HG03064 (cell line): Measurements from ENCODE around the gene CASZ1.

Source experiments
- ATAC-seq: cut with Tn5 transposase; IDR thresholded peaks from one replicate; pipeline ENCODE4 v1.9.1; 2021; ENCODE audit warnings: low read depth; ENCODE audit not compliant: unreplicated experiment

The CASZ1 gene

DNA sequence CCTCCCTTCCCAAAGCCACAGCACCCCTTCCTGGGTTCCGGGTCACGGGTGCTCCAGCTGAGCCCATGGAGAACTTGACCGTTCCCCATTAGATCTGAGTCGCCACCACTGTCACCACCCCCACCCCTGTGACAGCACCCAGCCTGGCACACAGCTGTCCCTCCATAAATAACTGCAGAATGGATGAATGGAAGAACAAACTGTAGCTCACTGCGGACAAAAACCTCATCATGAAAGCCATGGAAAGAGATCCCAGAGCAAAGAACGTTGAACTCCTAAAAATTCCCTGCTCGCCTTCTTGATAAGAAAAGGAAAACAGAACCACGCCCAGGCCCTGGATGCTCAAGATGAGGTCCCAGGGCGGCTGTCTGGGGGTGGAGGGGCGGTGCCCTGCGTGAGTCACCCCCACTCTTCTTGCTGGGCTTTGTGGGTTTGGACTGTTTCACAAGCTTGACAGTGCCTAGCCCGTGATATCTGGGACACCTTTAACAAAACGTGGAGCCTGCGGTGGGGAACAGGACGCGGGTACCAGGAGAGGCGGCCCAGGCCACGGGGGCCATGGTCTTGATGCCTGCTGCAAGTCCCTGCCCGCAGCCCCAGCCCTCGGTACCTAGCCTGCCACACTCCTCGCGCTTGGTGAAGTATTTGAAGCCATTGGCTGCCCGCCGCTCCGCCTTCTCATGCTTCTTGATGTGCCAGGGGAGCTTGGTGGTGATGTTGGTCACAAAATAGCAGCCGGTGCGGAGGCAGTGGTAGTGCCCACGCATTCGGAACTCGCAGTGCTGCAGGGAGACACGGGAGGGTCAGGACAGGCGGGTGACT lies 151.9 kb downstream of the CASZ1 start:
- ATAC-seq = no peak

DNA sequence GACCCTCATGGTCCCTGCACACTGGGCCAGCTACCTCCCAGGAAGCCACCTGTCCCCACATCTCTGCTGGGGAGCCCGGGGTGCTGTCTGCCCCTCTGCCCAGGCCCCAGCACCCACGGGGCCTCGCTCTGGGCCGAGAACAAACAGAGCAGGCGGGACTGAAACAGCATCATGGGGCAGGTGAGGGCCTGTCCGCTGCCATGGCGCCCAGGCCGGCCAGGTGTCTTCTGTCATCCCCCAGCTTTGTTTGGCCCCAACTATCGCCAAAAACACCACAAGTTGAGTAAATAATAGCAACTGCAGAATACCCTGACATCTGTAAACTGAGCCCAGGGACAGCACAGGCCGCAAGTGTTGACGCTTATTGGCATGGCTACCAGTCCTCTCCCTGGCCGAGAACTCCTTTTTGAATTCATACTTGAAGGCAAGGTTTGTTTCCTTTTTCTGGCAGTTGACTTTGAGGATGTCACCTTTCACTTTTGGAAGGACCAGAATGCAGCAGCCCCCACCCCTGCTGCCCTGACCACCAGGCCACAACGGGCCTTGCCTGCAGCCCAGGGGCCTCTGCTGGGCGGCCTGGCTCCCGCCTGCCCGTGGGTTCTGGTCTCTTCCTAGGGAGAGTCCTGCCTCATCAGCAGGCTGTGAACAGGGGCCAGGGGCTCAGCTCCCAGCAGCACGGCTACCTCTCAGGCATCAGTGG lies 152.7 kb downstream of the CASZ1 start:
- no peak for ATAC-seq

DNA sequence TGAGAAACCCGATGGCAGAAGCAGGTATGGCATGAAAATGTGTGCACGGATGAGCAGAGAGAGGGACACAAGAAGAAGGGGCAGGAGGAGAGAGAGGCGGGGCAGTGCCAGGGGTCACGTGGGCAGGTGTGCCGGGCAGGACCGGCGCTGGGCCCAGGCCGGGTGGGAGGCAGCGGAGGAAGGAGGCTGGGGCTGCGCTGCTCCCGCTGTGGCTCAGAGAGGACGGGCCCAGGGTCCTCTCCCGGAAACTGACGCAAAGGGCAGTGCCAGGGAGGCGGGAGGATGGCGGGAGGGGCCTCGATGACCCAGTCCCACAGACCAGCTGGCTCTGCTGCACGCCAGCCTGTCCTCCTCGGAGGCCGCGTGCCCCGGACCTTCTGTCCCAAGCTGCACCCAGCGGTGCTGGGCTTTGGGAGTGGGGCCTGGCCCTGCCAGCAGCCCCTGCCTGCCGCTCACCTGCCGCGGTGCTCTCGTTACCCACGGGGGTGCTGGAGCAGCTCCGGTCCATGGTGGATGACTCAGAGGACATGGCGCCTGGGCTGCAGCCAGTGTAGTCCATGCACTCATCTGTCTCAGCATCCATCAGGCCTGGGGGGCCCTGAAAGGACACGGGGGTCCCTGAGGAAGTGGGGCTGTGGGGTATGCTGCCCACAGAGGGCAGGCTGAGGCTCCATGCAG lies 153.9 kb downstream of the CASZ1 start:
- ATAC-seq = no peak

DNA sequence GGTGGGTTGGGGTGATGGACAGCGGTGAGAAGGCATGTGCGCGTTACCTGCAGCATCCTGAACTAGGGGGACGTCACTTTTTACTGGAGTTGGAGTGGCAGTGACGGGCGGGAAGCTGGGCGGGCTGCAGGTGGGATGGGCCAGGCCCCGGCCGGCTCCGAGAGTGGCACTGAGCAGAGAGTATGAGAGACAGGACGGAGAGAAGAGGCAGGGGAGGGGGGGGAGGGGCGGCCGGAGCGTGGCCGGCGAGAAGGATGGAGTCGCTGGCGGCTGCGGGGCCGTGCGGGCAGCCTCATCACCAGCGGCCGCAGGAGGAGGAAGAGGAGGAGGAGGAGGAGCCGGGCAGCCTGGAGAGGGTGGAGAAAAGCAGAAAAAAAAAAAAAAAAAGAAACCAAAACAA lies 154.5 kb downstream of the CASZ1 start:
- no peak for ATAC-seq

DNA sequence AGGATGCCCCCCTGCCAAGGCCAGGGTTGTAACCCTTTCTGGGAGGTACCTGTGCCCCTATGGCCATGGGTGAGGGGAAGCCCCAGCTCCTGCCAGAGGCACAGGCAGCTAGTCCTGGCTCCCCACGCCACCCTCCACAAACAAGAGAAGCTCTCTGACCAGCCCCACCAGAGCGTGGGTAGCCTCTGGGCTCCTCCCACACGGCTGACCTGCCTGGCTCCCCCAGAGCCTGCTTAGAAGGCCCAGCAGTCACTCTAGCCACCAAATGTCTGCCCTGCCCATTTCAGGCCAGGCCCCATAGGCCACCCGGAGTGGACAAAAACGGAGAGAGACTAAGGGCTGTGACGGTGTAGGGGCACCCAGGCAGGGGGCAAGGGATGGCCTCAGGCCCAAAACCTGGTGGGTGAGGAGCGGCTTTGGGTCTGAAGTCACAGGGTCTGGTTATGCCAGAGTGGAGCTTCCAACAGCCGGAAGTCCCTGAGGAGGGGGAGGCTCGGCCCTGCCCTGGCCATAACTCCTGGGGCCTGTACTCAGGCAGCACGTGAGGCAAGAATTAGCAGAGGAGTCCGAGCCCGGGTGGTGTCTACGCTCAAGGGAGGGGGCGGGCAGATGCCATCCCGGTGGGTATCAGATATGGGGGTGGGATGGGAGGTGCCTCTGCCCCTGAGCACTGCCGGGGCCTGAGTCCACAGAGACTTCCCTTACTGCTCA lies 155.4 kb downstream of the CASZ1 start:
- no peak for ATAC-seq

DNA sequence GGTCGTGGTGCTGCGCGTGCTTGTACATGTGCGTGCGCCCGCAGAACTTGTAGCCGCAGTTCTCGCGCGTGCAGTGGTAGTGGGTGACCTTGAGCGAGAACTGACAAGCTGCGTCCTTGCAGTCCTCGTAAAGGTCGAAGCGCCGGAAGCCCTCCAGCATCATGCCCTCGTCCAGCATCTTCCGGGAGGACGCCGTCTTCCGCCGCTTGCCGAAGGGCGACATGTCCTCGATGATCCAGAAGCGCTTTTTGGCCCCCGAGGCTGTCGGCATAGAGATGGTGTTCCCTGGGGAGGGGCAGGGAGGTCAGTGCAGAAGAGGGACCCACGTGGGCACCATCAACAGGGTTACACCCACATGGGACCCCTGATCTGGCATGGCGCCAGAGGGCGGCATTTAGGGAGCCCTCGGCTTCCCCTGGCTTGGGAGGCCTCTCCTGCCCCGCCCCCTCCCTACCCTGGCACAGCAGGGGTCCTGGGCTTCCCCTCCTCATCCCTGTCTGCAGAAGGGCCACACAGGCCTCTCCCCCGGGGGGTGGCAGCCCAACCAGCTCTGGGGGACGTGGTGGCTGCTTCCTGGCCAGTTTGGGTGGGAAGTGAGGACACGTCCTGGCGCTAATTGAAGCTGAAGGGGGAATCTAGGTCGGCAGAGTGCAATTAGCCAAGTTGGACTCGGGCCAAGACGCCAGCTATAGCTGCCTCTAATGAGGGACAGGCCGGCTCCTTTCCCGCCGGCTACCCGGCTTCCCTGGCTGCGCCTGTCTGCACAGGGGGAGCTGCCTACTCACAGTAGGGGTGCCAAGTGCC lies 156.5 kb downstream of the CASZ1 start:
- no peak for ATAC-seq

DNA sequence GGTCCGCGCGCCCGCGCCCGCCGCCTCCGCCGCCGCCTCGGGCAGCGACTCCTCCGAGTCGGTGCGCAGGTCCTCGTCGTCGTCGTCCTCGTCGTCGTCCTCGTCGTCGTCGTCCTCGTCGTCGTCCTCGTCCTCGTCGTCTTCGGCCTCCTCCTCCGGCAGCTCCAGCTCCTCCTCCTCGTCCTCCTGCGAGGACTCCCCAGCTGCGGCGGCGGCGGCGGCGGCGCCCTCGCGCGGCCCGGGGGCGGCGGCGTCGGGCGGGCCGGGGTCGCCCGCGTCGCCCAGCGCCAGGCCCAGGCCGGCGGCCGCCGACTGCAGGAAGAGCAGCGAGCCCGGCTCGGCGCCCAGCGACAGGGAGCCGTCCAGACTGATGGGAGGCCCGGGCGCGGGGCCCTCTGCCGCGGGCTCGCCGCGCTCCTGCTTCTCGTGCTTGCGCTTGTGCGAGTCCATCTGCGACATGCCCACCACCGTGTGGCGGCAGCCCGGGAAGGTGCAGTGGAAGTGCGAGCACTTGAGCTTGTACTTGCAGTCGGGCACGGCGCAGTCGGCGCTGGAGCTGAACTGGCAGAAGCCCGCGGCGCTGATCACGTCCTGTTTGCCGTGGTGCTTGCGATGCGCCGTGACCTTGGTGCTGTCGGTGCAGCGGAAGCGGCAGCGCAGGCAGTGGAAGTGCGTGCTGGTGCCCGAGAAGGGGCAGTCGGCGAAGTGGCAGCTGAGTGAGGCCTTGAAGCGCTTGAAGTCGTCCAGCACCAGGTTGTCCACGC lies 157.3 kb downstream of the CASZ1 start:
- no peak for ATAC-seq

DNA sequence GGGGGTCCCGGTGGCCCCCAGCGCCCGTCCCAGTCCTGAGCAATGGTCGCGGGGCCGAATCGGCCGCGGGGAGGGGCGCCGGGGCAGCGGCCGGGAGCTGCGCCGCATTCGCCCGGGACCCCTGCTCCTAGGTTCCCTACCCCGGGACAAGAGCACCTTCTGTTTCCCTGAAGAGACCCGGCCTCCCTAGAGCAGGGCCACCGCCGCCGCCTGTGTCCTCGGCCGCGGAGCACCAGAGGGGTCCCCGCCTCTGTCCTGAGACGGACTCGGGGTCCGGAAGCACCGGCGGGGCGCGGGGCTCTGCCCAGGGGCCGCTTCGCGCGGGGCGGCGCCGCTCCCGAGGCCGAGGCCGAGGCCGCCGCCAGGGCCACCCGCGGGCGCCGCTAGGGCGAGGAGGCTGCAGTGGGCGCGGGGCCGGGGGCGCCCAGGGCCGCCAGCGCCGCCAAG lies 157.9 kb downstream of the CASZ1 start:
- ATAC-seq = no peak

DNA sequence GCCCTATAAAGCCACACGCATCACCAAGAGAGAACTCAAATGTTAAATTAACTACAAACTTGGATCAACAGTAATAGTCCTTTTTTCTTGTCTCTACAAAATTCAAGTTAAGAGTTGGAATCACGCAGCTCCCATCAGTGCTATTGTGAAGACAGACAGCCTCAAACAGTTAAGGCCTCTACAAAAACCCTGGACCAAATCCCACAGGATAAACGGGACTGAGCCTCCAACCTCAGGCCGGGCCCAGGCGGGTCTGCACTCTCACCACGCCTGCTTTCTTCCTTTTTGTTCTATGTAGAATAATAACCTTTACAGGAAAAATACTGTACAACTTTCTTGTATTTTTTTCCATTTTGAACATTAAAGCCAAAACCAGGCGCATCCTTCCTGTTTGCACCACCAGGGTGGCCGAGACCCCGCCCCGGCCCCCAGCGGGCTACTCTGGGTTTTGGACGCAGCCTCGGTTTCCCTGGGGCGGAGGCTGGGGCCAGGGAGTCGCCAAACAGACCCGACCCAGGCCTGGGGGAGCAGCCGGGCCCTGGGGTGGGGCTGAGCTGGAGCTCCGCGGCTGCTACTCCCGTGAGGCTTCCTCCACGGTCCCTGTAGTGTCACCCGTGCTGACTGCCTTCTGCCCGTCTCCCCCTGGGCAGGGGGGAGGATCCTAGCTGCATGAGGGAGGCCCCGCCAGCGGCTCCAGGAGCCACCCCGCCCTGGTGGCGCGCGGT lies 158.4 kb downstream of the CASZ1 start:
- no peak for ATAC-seq

DNA sequence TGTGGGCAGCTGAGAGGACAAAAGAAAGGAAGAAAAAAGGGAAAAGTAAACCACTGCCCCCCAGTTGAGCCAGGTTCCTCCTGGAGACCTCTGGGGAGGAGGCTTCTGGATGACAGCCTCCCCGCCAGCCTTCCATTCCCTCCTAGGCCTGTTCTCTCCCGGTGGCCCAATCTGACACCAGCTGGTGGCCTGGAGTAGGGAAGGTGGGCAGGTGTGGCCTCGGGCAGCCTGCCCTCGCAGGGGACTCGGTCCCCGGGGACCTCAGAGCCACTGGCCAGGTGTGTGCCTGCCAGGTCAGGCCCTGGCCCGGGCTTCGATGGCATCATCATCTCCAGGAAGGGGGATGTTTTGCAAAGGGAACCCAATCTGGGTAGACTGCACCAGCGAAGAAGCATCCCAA lies 159.0 kb downstream of the CASZ1 start:
- no peak for ATAC-seq

DNA sequence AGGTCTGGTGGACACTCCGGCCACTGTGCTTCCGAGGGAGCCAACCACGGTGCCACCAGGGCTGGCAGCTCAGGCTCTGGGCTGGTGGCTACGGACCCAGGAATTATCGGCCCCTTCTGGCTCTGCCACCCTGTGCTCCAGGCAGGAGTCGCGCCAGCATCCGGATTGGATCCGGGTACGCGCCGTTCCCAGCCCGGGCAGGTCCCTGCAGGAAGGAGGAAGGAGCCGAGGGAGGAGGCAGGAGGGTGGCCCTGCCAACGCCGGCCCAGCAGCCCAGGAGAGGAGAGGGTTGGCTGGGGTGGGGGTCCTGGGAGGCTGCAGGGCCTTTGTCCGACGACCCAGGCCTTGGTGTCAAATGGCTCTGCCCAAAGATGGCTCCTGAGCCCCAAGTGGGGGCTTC lies 160.5 kb downstream of the CASZ1 start:
- ATAC-seq = no peak

DNA sequence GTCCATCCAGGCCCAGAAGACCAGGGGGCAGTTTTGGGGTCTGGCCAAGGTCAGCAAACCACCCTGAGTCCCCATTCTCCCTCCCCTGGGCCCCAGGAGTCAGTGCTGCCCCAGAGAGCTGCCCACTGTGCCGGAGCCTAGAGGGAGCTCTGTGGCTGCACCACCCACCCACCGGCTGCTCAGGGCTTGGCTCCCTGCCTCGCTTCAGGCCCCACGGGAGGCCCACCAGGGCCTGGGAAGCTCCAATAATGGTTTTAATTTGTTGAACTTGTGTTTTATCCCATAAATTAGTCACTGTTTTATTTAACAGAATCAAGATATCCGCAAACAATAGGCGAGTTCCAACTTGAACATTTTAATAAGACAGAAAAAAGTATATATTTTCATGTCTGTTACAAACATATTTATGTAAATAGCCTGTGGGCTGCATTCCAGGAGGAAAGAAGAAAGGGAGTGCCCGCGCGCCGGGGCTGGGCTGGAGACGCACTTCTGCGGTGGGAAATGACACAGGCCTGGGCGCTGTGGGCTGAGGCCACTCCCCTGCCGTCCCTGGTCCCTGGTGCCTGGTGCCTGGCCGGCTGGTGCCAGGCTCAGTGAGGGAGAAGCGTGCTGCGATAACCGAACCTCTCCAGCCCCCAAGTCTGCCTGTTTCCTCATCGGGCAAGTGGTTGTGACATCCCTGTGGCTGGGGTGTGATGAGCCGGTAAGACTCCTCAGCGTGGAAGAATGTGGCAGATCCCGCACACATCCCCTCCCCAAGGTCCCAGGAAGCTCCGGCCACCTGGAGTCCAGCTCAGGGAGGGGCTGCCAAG lies 161.2 kb downstream of the CASZ1 start:
- no peak for ATAC-seq

DNA sequence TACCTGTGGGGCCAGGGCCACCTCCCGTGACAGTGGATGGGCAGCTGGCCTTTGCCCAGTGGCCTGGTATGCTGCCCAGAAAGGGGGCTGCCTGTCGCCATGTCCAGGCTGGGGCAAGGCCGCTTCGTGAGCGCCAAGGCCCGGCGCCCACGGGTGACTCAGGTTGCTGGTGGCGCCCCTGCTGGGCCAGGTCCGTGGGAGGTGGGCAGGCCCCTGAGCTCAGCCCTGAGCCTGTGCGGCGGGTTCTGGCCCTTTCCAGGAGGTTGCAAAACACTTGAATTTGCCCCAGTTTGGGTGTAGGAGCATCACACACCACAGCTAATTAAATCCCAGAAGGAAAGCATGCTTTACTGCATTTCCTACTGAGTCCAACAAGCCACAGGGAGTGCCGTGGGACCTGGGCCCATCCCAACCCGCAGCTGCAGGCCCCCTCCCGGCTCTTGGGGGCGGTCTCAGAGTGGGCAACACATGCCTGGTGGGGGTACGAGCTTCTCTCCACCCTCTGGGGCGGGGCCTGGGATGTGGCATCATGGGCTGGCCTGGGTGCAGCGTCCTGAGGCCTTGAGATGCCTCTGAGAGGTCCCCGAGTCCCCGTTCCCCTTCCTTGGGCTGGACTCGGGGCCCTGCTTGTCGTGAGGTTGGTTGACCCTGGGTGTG lies 161.9 kb downstream of the CASZ1 start:
- no peak for ATAC-seq

DNA sequence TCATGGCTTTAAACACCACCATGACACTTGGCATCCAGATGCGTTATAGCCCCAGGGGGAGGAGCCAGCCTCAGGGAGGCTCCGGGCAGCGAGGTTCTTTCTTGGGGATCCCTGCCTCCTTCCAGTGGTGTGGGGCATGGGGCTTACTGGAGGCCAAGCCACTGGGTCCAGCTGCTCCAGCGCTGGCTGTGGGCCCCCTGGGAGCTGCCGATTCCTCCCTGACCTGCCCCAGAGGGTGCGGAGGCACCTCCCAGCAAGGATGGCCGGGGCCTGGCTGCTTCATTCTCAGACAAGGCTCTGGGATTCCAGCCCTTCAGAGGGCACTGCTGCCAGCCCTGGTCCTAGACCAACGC lies 162.4 kb downstream of the CASZ1 start:
- ATAC-seq = no peak

DNA sequence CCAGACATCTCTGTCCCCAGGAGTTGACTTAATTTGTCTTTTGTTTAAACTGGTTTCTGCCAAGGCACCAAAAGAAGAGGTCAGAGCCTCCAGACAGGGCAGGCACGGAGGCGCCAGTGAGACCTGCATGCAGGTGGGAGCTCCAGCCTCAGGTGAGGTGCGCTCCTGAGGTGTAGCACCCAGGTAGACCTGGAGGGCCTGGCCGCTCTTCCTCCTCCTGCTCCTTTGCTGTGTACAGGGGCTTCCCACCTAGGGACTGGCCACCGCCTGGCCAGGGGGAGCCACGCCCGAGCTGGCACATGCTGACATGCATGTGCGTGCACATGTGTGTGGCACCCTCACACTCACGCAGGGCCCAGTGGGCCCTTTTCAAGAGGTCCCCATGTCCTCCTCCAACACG lies 163.0 kb downstream of the CASZ1 start:
- no peak for ATAC-seq

DNA sequence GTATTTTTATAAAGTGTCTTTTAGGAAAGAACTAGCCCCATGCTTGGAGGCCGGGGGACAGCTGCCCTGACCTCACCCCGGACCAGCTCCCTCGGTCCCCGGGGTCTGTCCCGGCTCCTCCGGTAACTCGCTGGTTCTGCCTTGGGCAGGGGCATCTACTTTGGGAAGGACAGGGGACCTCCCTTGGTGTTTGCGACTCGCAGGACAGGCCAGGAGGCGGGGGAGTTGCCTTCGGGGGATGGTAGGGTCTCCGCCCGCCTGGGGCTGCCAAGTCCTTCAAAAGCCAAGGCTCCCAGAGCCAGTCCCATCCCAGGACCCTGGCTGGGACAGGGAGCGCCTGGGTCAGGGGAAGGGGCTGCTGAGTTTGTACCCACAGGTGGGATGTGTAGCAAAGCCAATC lies 163.8 kb downstream of the CASZ1 start:
- no peak for ATAC-seq

DNA sequence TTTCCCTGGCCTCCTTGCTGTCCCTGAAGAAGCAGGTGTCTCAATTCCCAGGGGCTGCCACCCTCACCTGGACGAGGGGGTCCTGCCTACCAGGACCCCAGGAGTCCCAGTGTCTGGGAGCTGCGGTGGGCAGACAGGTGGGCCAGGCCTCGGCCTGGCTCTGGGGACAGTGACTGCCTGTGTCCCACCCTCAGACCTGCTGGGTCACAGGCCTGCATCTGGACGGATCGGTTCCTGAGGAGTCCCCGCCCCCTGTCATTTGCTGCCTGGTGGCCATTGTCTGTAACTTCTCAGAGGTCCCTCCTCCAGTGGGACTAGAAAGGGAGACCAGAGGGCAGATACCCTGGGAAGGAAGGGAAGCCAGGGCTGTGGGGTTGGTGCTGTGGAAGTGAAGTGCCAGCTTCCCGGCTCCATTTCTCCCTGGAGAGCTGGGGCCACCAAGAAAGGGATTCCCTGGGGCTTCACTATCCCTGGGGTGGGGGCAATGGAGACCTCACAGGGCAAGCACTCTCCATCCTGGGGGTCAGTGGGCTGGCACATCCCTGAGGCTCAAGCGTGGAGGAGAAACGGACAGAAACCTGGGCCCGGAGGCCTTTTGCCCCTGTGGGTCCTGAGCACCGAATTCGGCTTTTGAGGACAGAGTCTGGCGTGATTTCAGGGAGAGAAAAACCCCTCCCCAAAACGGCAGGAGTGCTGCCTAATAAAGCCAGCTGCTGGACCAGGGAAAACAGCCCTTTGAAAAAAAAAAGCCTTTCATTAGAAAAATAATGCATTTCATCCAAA lies 164.4 kb downstream of the CASZ1 start:
- ATAC-seq = no peak
